Stimulated activated CD4-positive, alpha-beta T cell treated with anti-CD3 and anti-CD28 coated beads, Interleukin-12 subunit alpha, Interleukin-12 subunit beta, amount 100 ng/mL, for 4 hours (primary cell): ENCODE data around the gene NDE1.
"Not testable (repeated sequence)": the region's sequence is repeated elsewhere in the genome, so short reads cannot be mapped to it uniquely, and the experiment has no call there.

Experiments
- DNase-seq: peaks from one replicate; pipeline ENCODE4 v3.0.0-alpha.2; 2020

NDE1 gene

GRCh38 chr16:15701975-15702970 is 52.2 kb downstream of the NDE1 start:
- DNase-seq, result no peak

GRCh38 chr16:15703029-15703736 is 53.1 kb downstream of the NDE1 start:
- no peak for DNase-seq

- peak; percentile 76 for DNase-seq
Measured at GRCh38 chr16:15704545-15704987, 54.5 kb downstream of the NDE1 start.

DNA sequence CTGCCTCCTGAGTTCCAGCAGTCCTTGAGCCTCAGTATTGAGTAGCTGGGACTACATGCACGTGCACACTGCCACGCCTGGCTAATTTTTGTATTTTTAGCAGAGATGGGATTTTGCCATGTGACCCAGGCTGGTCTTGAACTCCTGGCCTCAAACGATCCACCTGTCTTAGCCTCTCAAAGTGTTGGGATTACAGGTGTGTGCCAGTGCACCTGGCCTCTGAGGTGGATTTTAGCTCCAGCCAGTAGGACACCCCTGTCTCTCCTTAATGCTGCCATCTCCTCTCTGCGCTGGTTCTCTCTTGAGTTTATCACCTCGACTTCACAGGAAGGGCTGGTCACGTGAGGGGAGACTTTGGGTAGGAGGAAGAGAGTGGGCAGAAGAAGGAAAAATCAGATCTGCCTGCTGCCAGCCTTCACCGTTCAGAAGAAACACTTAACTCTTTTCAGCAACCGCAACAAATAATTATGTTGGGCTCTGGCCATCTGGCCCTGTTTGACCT is 55.1 kb downstream of the NDE1 start:
- DNase-seq, result no peak

DNA sequence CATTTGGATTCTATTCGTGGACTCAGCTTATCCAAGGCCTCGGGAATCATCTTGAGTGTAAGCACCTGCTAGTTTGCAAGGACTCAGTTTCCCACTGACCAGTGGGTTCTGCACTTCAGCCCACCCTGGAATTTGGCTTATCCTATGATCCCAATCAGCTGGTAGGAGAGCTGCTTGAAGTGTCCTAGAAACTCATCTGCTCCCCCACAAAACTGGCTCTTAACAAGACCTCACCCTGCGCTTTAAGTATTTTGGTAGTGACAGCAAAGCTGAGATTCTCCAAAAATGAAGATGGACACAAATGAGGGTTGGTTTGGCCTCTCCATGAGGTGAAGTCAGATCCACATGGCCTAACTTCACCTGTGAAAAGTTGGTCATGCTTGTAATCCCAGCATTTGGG is 57.3 kb downstream of the NDE1 start:
- no peak for DNase-seq

DNA sequence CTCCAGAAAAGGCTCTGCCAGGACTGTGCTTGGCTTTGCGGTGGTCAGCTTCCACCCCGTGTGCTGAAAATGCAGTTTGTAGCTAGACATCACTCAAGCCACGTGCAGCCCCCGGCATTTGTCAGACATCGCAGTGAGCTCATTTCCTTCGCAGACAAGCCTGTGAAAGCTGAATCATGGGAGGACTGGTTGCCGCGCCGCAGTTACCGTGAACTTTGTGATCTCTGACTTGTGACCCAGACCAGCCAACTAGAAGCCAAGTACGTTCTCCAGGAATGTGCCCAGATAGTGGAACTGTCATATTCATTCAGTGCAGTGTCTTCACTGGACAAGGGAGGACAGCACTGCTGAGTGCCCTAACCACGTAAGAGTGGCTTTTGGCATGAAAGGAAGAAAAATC is 58.1 kb downstream of the NDE1 start:
- DNase-seq, result no peak

DNA sequence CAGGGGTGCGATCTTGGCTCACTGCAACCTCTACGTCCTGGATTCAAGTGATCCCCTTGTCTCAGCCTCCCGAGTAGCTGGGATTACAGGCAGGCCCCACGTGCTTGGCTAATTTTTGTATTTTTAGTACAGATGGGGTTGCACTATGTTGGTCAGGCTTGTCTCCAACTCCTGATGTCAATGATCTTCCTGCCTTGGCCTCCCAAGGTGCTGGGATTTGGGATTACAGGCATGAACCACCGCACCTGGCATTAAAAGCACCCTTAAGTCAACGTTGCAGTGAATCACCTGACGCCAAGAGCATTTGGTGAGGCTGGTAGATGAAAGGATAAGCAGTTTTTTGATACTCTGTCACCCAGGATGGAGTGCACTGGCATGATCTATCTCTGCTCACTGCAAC is 59.0 kb downstream of the NDE1 start:
- DNase-seq, result no peak

DNA sequence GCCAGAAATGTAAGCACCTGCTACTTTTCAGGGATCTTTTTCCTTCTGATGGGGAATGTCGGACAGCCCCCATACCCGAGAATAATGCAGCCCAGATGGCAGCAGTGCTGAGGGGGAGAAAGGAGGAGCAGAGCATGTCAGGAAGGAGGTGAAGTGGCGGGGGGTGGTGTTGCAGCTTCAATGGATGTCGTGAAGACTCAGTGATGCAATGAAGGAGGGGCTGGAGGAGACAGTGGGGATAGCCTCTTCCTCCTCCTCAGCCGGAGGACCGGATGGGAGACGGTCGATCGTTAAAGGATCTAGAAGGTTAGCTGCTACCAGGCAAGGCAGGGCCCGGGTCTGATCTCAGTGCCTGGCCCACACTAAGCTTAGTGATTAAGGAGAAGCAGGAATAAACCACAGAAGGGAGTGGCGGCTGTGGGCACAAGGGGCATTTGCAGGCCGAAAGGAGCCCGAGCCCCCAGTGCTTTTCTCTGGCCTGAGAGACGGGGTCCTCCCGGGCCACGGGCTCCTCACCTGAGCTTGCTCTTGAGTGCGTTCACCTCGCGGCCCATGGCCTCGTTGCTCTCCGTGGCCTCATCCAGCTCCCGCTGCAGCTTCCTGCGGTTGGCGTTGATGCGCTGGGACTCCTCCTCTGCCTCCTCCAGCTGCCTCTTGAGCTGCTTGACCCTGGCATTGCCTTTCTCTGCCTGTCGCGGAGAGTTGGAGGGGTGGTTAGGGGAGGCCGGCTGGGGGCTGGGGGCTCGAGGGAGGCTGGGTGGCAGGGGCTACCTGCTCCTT is 64.5 kb downstream of the NDE1 start:
- no peak for DNase-seq

- no peak for DNase-seq
Measured at GRCh38 chr16:15715221-15715620, 65.2 kb downstream of the NDE1 start.

- DNase-seq, result no peak
Measured at GRCh38 chr16:15716694-15717447, 66.8 kb downstream of the NDE1 start.

DNA sequence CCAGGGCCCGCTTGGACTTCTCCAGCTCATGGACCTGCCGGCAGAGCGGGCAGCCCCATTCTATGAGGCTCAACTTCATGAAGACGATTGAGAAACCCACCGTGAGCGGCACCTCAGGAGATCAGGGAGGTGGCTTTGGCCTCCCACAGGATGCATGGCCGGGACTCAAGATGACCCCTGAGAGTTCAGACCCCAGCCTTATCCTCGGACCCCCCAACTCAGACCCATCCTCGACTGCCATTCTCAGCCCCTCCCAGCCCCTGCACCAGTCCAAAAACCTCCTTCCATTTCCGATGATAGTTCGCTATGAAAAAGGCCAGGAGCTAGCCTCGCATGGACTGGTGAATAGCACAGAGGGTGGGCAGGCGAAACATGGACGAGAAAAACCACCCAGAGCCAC is 71.0 kb downstream of the NDE1 start:
- DNase-seq, result no peak

DNA sequence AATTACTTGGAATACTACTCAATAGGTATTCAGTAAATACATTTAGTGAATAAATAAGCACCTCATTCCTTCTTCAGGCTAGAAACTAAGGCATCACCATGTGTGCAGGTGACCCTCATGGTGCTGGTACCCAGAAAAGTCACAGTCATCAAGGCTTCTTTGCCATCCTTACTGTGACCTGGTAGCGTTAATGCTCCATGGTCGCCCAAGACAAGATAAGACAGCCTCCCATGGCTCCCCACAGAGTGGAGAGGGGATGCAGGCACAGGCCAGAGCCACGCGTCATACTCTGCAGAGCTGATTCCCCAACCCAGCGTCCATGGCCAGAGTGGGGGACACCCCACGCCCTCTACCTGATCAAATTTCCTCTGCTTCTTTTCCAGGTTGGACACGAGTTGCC is 73.8 kb downstream of the NDE1 start:
- DNase-seq, result no peak

- DNase-seq, result no peak
Measured at GRCh38 chr16:15725641-15726240, 75.7 kb downstream of the NDE1 start.

- DNase-seq, result no peak
Measured at GRCh38 chr16:15726715-15727114, 76.7 kb downstream of the NDE1 start.

DNA sequence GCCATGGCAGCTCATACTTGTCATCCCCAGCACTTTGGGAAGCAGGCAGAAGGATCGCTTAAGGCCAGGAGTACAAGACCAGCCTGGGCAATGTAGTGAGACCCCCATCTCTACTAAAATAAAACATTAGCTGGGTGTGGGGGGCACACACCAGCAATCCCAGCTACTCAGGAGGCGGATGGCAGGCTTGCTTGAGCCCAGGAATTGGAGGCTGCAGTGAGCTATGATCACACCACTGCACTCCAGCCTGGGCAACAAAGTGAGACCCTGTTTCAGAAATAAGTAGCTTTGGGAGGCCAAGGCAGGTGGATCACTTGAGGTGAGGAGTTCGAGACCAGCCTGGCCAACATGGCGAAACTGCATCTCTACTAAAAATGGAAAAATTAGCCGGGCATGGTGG is 77.7 kb downstream of the NDE1 start:
- DNase-seq, result not testable (repeated sequence)

DNA sequence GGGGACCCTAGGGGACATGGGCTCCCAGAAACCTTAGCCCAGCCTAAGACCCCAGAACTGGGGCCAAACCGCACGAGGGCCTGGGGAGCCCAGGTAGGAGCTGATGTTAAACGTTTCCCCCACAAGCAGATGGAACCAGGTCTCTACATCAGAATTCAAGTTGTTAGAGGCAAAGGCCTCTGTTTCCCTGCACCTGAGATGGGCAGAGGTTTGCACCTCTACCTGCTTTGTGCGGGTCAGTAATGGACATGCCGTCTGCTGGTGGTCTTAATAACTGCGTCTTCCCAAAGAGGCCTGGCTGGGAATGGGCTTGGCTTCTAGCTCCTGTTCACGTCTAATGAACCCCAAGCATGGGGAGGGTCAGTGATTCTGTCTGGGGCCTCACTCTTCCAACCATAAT is 79.1 kb downstream of the NDE1 start:
- no peak for DNase-seq

DNA sequence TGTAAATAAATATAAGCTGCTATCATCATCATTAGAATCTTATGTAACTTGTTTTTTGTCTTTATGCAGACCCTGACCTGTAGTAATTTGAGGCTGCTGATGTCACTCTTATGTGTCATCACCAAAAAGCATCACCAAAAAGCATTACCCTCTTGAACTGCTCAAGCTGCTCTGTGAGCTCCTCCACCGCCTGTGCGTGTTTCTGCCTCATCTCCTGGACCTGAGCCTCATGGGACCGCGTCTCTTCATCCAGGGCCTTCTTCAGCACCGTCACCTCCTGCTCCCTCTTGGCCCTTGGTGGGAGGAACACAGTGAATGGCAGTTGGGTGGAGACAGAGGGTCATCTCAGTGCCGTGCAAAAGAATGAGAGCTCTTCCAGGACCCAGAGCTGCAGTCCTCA is 82.4 kb downstream of the NDE1 start:
- DNase-seq, result no peak

GRCh38 chr16:15735610-15736009 is 85.6 kb downstream of the NDE1 start:
- DNase-seq, result no peak

DNA sequence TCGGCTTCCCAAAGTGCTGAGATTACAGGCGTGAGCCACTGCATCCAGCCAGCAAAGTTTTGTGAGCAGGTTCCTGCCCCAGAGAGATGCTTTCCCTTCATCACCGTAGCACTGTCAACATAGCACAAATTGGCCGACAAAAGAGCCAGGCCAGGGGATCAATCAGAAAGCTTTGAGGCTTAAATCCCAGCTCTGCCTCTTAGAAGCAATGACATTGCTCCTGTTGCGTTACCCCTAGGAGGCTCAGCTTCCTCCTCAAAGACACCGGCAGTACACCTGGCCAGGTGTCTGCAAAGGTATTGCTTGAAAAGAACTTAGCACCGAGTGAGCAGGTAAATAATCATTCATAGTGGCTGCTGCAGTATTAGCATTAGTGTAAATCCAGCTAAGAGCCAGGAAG is 86.5 kb downstream of the NDE1 start:
- DNase-seq, result no peak

GRCh38 chr16:15737140-15737644 is 87.1 kb downstream of the NDE1 start:
- no peak for DNase-seq

DNA sequence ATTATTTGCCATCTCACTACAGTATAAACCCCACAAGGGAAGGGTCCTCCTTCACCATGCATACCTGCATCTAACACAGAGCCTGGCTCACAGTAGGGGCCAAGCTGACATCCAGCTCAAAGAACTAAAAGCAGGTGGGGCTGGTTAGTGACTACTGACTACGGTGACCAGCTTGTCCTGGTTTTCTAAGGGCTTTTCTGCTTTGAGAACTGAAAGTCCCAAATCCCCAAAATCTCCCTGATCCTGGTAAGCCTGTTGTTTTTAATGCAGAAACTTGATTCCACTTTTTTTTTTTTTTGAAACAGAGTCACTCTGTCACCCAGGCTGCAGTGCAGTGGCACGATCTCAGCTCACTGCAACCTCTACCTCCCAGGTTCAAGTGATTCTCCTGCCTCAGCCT is 89.4 kb downstream of the NDE1 start:
- DNase-seq, result no peak

DNA sequence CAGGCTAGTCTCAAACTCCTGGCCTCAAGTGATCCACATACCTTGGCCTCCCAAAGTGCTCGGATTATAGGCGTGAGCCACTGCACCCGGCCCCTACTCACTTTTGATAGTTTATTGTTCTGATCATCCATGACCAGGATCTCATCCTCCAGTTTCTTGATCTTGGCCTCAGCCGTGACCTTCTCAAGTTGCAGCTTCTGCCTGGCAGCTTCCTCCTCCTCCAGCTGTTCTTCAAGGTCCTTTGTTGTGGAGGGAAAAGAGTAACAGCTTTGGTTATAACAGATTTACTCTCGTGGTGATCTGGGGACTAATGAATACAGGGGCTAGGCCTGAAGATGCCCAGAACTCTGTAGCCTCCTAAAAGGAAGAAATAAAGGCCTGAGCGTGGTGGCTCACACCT is 89.9 kb downstream of the NDE1 start:
- no peak for DNase-seq
